T-helper 2 cell treated with Interferon-gamma antibody and Interleukin-4, amounts not matched to agents 100 ng/mL and 5 ng/mL, for 36 hours (primary cell): ENCODE results near the gene WDR43. TPM values are rescaled to one million over a fixed set of nuclear protein-coding genes. Genes with fewer than 3 reads are reported as not detected.
"Not testable (repeated sequence)": the region's sequence is repeated elsewhere in the genome, so short reads cannot be mapped to it uniquely, and the experiment has no call there.

Source experiments
- intact Hi-C: fragments of 100-400 bp; cut with micrococcal nuclease; formaldehyde crosslinking; loops from one replicate; pipeline ENCODE4 v1.15.1; 2023
- total RNA-seq: library from RNA; stranded (reverse); gene quantifications from 2 replicates; pipeline ENCODE4 v1.2.3, GENCODE V29; 2022

Gene WDR43
- total RNA-seq, 1 donor from 2014 or later: 79.1 TPM

- intact Hi-C loops: loop anchor here (1.0 to 10.0 kb wide), 5 partner anchors 56 to 882 kb away; no protein-coding TSS in a partner anchor
Observed at GRCh38 chr2:28958689-28959088, 64.2 kb downstream of the WDR43 start.

- intact Hi-C loops: no loop called here
Observed at GRCh38 chr2:28960401-28960800, 65.9 kb downstream of the WDR43 start.

- intact Hi-C loops: no loop called here
Observed at GRCh38 chr2:28962505-28962904, 68.0 kb downstream of the WDR43 start.

GRCh38 chr2:28970464-28971160 is 76.1 kb downstream of the WDR43 start:
- intact Hi-C loops: no loop called here

- intact Hi-C loops: no loop called here
Observed at GRCh38 chr2:28972778-28973335, 78.4 kb downstream of the WDR43 start.

GRCh38 chr2:28974252-28974651 is 79.8 kb downstream of the WDR43 start:
- intact Hi-C loops: no loop called here

- intact Hi-C loops: no loop called here
Observed at GRCh38 chr2:28975671-28976070, 81.2 kb downstream of the WDR43 start.

GRCh38 chr2:28976584-28976983 is 82.1 kb downstream of the WDR43 start:
- intact Hi-C loops: no loop called here

- intact Hi-C loops: no loop called here
Observed at GRCh38 chr2:28977176-28977875, 82.9 kb downstream of the WDR43 start.

- intact Hi-C loops: not testable (repeated sequence)
Observed at GRCh38 chr2:28978001-28978400, 83.5 kb downstream of the WDR43 start.

GRCh38 chr2:28978606-28979005 is 84.1 kb downstream of the WDR43 start:
- intact Hi-C loops: no loop called here

- intact Hi-C loops: no loop called here
Observed at GRCh38 chr2:28979041-28979440, 84.6 kb downstream of the WDR43 start.

GRCh38 chr2:28979576-28980366 is 85.3 kb downstream of the WDR43 start:
- intact Hi-C loops: no loop called here

- intact Hi-C loops: no loop called here
Observed at GRCh38 chr2:28980368-28981015, 86.0 kb downstream of the WDR43 start.

- intact Hi-C loops: no loop called here
Observed at GRCh38 chr2:28981016-28981441, 86.6 kb downstream of the WDR43 start, which contains the start of gene TOGARAM2. TSS of gene TOGARAM2 (plus strand) at chr2:28981298. CDS start at chr2:28994835, 13,537 bp downstream.

GRCh38 chr2:28981620-28982376 is 87.3 kb downstream of the WDR43 start:
- intact Hi-C loops: no loop called here

GRCh38 chr2:28982381-28982950 is 88.0 kb downstream of the WDR43 start:
- intact Hi-C loops: no loop called here

GRCh38 chr2:28986429-28986828 is 92.0 kb downstream of the WDR43 start:
- intact Hi-C loops: no loop called here

- intact Hi-C loops: no loop called here
Observed at GRCh38 chr2:28989973-28990372, 95.5 kb downstream of the WDR43 start.

GRCh38 chr2:28990445-28990844 is 96.0 kb downstream of the WDR43 start:
- intact Hi-C loops: no loop called here
